Esophagus mucosa (tissue), 1 donor: ENCODE results near the gene ANKLE2. TPM values are rescaled to one million over a fixed set of nuclear protein-coding genes. Genes with fewer than 3 reads are reported as not detected.
"Not testable (repeated sequence)": the region's sequence is repeated elsewhere in the genome, so short reads cannot be mapped to it uniquely, and the experiment has no call there.

Source experiments
- ATAC-seq: fragments of 200-7000 bp; cut with Tn5 transposase; one replicate; pipeline ENCODE4 v1.9.1; 2020
- total RNA-seq: library from RNA; stranded (reverse); gene quantifications from one replicate; pipeline ENCODE4 v1.2.4, GENCODE V29; 2023
- donor health status: DM: yes; HTN: yes; CAD: no.

ANKLE2 gene
- 35.8 TPM for total RNA-seq

- peak; percentile 44 for ATAC-seq
Measured at GRCh38 chr12:132761032-132761920, at the start of gene ANKLE2. Gene ANKLE2 (minus strand): TSS chr12:132761832. CDS start chr12:132761798, 34 bp downstream.

GRCh38 chr12:132809391-132809790 is 47.8 kb upstream of the ANKLE2 start:
- ATAC-seq: not testable (repeated sequence)

GRCh38 chr12:132807295-132808092 is 45.9 kb upstream of the ANKLE2 start:
- no peak for ATAC-seq

- ATAC-seq: no peak
Measured at GRCh38 chr12:132806857-132807256, 45.2 kb upstream of the ANKLE2 start.

- ATAC-seq: peak; percentile 99
Measured at GRCh38 chr12:132804426-132804861, 42.8 kb upstream of the ANKLE2 start.

- ATAC-seq: no peak
Measured at GRCh38 chr12:132803888-132804287, 42.3 kb upstream of the ANKLE2 start.

GRCh38 chr12:132803125-132803524 is 41.5 kb upstream of the ANKLE2 start:
- ATAC-seq: no peak

GRCh38 chr12:132801741-132802140 is 40.1 kb upstream of the ANKLE2 start:
- ATAC-seq: no peak

GRCh38 chr12:132798836-132799235 is 37.2 kb upstream of the ANKLE2 start:
- no peak for ATAC-seq

- peak; percentile 19 for ATAC-seq
Measured at GRCh38 chr12:132797820-132798570, 36.4 kb upstream of the ANKLE2 start.

- ATAC-seq: no peak
Measured at GRCh38 chr12:132795847-132796246, 34.2 kb upstream of the ANKLE2 start.

GRCh38 chr12:132791940-132792339 is 30.3 kb upstream of the ANKLE2 start:
- ATAC-seq: not testable (repeated sequence)

GRCh38 chr12:132789099-132789471 is 27.5 kb upstream of the ANKLE2 start:
- ATAC-seq: no peak

GRCh38 chr12:132788375-132789098 is 26.9 kb upstream of the ANKLE2 start:
- ATAC-seq: peak; percentile 20

- ATAC-seq: no peak
Measured at GRCh38 chr12:132787877-132788276, 26.2 kb upstream of the ANKLE2 start.

- no peak for ATAC-seq
Measured at GRCh38 chr12:132786192-132786591, 24.6 kb upstream of the ANKLE2 start.

- no peak for ATAC-seq
Measured at GRCh38 chr12:132784580-132784979, 22.9 kb upstream of the ANKLE2 start.

GRCh38 chr12:132783917-132784531 is 22.4 kb upstream of the ANKLE2 start:
- no peak for ATAC-seq

- ATAC-seq: no peak
Measured at GRCh38 chr12:132781938-132782337, 20.3 kb upstream of the ANKLE2 start.

- peak; percentile 14 for ATAC-seq
Measured at GRCh38 chr12:132779781-132780353, 18.2 kb upstream of the ANKLE2 start.

GRCh38 chr12:132777614-132778013 is 16.0 kb upstream of the ANKLE2 start:
- no peak for ATAC-seq
